Erythroblast (primary cell): ENCODE data around the gene GFOD1.

Source experiments
- GATA1 ChIP-seq: IDR thresholded peaks from 2 replicates; pipeline ENCODE4 v1.6.1; 2011; ENCODE audit warnings: low read depth, mild to moderate bottlenecking, control low read depth, low read length, moderate library complexity
- POLR2A ChIP-seq: IDR thresholded peaks from 2 replicates; pipeline ENCODE4 v1.6.1; 2011; ENCODE audit warnings: mild to moderate bottlenecking, low read length

DNA sequence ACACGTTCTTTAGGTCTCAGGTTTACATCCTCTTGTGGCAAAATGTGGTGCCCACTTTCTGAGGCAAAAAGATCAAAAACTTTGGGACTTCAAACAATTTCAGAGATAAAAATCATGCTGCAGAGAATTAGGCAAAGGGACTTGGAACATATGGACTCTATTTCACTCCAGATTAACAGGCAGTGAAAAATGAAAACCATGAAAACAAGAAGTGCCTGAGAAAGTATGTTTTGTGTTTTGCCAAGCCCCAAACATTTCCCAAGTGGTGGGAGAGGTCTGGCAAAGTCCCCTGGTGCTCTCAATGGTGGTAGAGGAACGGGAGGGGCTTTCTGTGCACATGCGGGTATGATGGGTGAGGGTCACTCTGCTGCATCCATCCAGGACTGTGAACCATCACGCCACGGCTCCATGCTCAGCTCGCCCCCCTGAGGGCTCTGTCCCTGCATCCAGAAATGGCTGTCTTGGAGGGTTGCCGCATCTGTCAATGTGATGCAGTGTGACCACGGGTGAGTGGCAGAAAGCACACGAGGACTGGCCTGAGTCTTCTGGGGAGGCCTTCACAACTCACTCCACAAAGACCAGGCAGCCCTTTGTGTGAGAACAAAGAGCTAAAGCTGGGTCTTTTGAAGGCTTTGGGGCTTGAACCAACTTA is 115.9 kb downstream of the GFOD1 start:
- TF ChIP-seq POLR2A (no peak), GATA1 (no peak)
